ENCODE results near the gene GPATCH8.
"Not testable (repeated sequence)": the region's sequence is repeated elsewhere in the genome, so short reads cannot be mapped to it uniquely, and the experiment has no call there.

Gene GPATCH8

GRCh38 chr17:44522883-44523671, 19.9 kb upstream of the GPATCH8 start:
- in situ Hi-C loops (cut with HindIII; ENCODE audit: low pct_ligation_motif_present, low sequenced_read_pairs), result no loop called here
- no peak overlapping the region for H3K4me3 ChIP-seq (ENCODE audit: low read depth, low read length)
- peak; percentile 84 for TF ChIP-seq CTCF (IDR thresholded peaks at IDR 0.05; ENCODE audit: low read depth, low read length, missing control alignments)
- H3K27ac ChIP-seq, result no peak overlapping the region
- H3K27me3 ChIP-seq (replicated peaks), result no peaks in the 10 kb centered on the region
- peak; percentile 58 for DNase-seq
- no peaks in the 10 kb centered on the region for H3K36me3 ChIP-seq (replicated peaks)

- no peaks in the 10 kb centered on the region for H3K27me3 ChIP-seq (replicated peaks)
- H3K27ac ChIP-seq, result no peak overlapping the region
- H3K4me3 ChIP-seq (ENCODE audit: low read depth, low read length), result no peak overlapping the region
- no peak for TF ChIP-seq CTCF (IDR thresholded peaks at IDR 0.05; ENCODE audit: low read depth, low read length, missing control alignments)
- no peaks in the 10 kb centered on the region for H3K36me3 ChIP-seq (replicated peaks)
- in situ Hi-C loops (cut with HindIII; ENCODE audit: low pct_ligation_motif_present, low sequenced_read_pairs), result no loop called here
- no peak for DNase-seq
These were observed 14.8 kb upstream of the GPATCH8 start for GRCh38 chr17:44518032-44518431.

DNA sequence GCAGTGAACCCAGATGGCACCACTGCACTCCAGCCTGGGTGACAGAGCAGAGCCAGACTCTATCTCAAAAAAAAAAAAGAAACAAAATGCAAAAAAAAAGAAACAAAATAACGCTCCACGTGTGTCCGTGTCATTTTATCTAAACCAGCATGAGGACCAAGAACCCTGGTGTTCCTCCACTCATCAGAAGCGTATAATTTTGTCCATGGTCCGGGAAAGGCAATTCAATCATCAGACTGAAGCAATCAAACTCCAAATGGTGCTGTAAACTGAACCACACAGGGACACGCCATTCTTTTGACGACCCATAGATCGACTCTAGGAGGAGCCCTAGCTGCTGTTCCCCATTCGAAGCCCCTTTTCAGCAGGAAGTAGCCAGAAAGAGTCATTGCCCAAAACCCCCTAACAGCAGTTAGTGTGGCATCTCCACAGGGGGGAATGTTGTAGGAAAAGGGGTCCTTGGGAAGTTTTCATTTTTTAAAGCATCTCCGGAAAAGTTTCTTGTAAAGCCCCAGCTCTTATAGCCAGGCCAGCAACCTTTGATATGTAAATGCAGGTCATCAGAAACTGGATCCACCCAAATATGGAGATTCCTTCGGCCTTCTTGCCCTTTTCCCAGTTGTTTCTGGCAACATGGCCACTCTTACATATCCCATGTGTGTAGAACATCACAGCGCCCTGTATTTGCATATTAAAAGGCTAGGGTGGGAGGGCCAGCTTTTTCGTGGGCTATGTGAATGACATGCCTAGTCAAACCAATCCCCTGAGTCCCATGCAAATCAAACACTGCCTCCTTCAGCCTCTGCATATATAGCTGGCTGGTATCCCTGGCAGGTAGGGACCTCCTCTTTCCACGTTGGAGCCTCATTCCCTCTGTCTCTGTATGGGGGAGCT, 8.3 kb upstream of the GPATCH8 start:
- in situ Hi-C loops (cut with HindIII; ENCODE audit: low pct_ligation_motif_present, low sequenced_read_pairs); H3K36me3 ChIP-seq (replicated peaks); H3K4me3 ChIP-seq (ENCODE audit: low read depth, low read length); DNase-seq; H3K27me3 ChIP-seq (replicated peaks); H3K27ac ChIP-seq: not testable (repeated sequence)
- peak; percentile 35 for TF ChIP-seq CTCF (IDR thresholded peaks at IDR 0.05; ENCODE audit: low read depth, low read length, missing control alignments)

DNA sequence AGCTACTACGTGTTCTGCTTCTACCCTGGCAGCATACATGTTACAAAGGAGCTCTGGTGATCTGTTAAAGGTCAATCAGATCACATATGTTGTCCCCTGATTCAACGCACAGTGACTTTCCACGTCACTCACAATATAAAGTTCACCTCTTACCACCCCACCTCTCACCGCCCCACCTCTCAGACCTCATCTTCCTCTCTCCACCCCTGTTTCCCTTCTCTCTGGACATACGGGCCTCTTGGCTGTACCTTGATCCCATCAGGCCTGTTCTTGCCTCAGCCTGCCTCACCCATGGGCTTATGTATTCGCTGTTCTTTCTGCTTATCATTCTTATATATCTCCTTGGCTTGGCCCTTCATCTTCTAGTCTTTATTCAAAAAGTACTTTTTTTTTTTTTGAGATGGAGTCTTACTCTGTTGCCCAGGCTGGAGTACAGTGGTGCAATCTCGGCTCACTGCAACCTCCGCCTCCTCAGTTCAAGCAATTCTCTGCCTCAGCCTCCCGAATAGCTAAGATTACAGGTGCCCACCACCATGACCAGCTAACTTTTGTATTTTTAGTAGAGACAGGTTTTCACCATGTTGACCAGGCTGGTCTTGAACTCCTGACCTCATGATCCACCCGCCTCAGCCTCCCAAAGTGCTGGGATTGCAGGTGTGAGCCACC, 3.9 kb upstream of the GPATCH8 start:
- H3K4me3 ChIP-seq (ENCODE audit: low read depth, low read length); H3K36me3 ChIP-seq (replicated peaks); H3K27me3 ChIP-seq (replicated peaks); DNase-seq; in situ Hi-C loops (cut with HindIII; ENCODE audit: low pct_ligation_motif_present, low sequenced_read_pairs); H3K27ac ChIP-seq: not testable (repeated sequence)

GRCh38 chr17:44502598-44503146, 534 bp downstream of the GPATCH8 start:
- Histone ChIP-seq H3K27me3 (replicated peaks) (no peaks in the 10 kb centered on the region), H3K4me3 (ENCODE audit: low read depth, low read length) (peak overlapping the region; percentile 76), H3K36me3 (replicated peaks) (no peaks in the 10 kb centered on the region), H3K27ac (peak overlapping the region; percentile 74)
- peak; percentile 7 for TF ChIP-seq CTCF (IDR thresholded peaks at IDR 0.05; ENCODE audit: low read depth, low read length, missing control alignments)
- in situ Hi-C loops (cut with HindIII; ENCODE audit: low pct_ligation_motif_present, low sequenced_read_pairs), result no loop called here
- DNase-seq, result no peak
